ENCODE measurements around the gene MYO9B.

The MYO9B gene

GRCh38 chr19:17037966-17038500, 37.5 kb upstream of the MYO9B start:
- Histone ChIP-seq H3K27me3 (ENCODE audit: insufficient read depth, poor library complexity, severe bottlenecking) (no peaks in the 10 kb centered on the region), H3K4me1 (ENCODE audit: insufficient read depth, poor library complexity, severe bottlenecking) (no peaks in the 10 kb centered on the region), H3K4me3 (ENCODE audit: severe bottlenecking) (no peak overlapping the region), H3K27ac (ENCODE audit: poor library complexity, severe bottlenecking) (no peak overlapping the region), H3K9me3 (ENCODE audit: severe bottlenecking) (no peaks in the 10 kb centered on the region), H3K36me3 (ENCODE audit: low read depth) (no peaks in the 10 kb centered on the region)
- ATAC-seq (ENCODE audit: low read depth) (no peak), DNase-seq (ENCODE audit: low spot score) (no peak)
- no peak for TF ChIP-seq CTCF (IDR thresholded peaks at IDR 0.05; ENCODE audit: poor library complexity, severe bottlenecking)

GRCh38 chr19:17041976-17042375, 33.6 kb upstream of the MYO9B start:
- ATAC-seq (ENCODE audit: low read depth) (no peak), DNase-seq (ENCODE audit: low spot score) (no peak)
- no peak for TF ChIP-seq CTCF (IDR thresholded peaks at IDR 0.05; ENCODE audit: poor library complexity, severe bottlenecking)
- Histone ChIP-seq H3K4me1 (ENCODE audit: insufficient read depth, poor library complexity, severe bottlenecking) (no peaks in the 10 kb centered on the region), H3K4me3 (ENCODE audit: severe bottlenecking) (no peak overlapping the region), H3K36me3 (ENCODE audit: low read depth) (no peaks in the 10 kb centered on the region), H3K27ac (ENCODE audit: poor library complexity, severe bottlenecking) (no peak overlapping the region), H3K9me3 (ENCODE audit: severe bottlenecking) (no peaks in the 10 kb centered on the region), H3K27me3 (ENCODE audit: insufficient read depth, poor library complexity, severe bottlenecking) (no peaks in the 10 kb centered on the region)

- DNase-seq (ENCODE audit: low spot score) (no peak), ATAC-seq (ENCODE audit: low read depth) (no peak)
- no peak overlapping the region for H3K4me3 ChIP-seq (ENCODE audit: severe bottlenecking)
- no peak overlapping the region for H3K27ac ChIP-seq (ENCODE audit: poor library complexity, severe bottlenecking)
- no peak for TF ChIP-seq CTCF (IDR thresholded peaks at IDR 0.05; ENCODE audit: poor library complexity, severe bottlenecking)
- H3K36me3 ChIP-seq (ENCODE audit: low read depth): no peaks in the 10 kb centered on the region
- H3K27me3 ChIP-seq (ENCODE audit: insufficient read depth, poor library complexity, severe bottlenecking): no peaks in the 10 kb centered on the region
- H3K9me3 ChIP-seq (ENCODE audit: severe bottlenecking): no peaks in the 10 kb centered on the region
- no peaks in the 10 kb centered on the region for H3K4me1 ChIP-seq (ENCODE audit: insufficient read depth, poor library complexity, severe bottlenecking)
Observed at GRCh38 chr19:17043744-17044143, 31.8 kb upstream of the MYO9B start.

- Histone ChIP-seq H3K27me3 (ENCODE audit: insufficient read depth, poor library complexity, severe bottlenecking) (no peaks in the 10 kb centered on the region), H3K36me3 (ENCODE audit: low read depth) (peaks cover 20% of the 10 kb centered on the region), H3K4me3 (ENCODE audit: severe bottlenecking) (no peak overlapping the region), H3K9me3 (ENCODE audit: severe bottlenecking) (no peaks in the 10 kb centered on the region), H3K27ac (ENCODE audit: poor library complexity, severe bottlenecking) (no peak overlapping the region), H3K4me1 (ENCODE audit: insufficient read depth, poor library complexity, severe bottlenecking) (peaks cover 3% of the 10 kb centered on the region)
- ATAC-seq (ENCODE audit: low read depth): no peak
- DNase-seq (ENCODE audit: low spot score): no peak
- TF ChIP-seq CTCF (IDR thresholded peaks at IDR 0.05; ENCODE audit: poor library complexity, severe bottlenecking): no peak
Observed at GRCh38 chr19:17045907-17046502, 29.6 kb upstream of the MYO9B start.

GRCh38 chr19:17048885-17049453, 26.6 kb upstream of the MYO9B start:
- Histone ChIP-seq H3K4me1 (ENCODE audit: insufficient read depth, poor library complexity, severe bottlenecking) (peaks cover 3% of the 10 kb centered on the region), H3K4me3 (ENCODE audit: severe bottlenecking) (no peak overlapping the region), H3K27ac (ENCODE audit: poor library complexity, severe bottlenecking) (no peak overlapping the region), H3K27me3 (ENCODE audit: insufficient read depth, poor library complexity, severe bottlenecking) (no peaks in the 10 kb centered on the region), H3K9me3 (ENCODE audit: severe bottlenecking) (no peaks in the 10 kb centered on the region), H3K36me3 (ENCODE audit: low read depth) (peaks cover 38% of the 10 kb centered on the region)
- TF ChIP-seq CTCF (IDR thresholded peaks at IDR 0.05; ENCODE audit: poor library complexity, severe bottlenecking): no peak
- DNase-seq (ENCODE audit: low spot score) (no peak), ATAC-seq (ENCODE audit: low read depth) (no peak)

Data from RWPE2 (cell line).